K562 (cell line): ENCODE results near the gene MIEN1. TPM values are rescaled to one million over a fixed set of nuclear protein-coding genes. Genes with fewer than 3 reads are reported as not detected.

ENCODE experiments used
- ATAC-seq: fragments of 200-7000 bp; cut with Tn5 transposase; 3 replicates; pipeline ENCODE4 v1.9.1; 2020; ENCODE audit warnings: moderate library complexity
- BruUV-seq: library from RNA; stranded (reverse); fragments of 400-500 nt; replicated peaks from 2 replicates; lab custom pipeline; 2021; lab: Mats Ljungman, UMichigan
- CTCF ChIA-PET: fragments of 300-600 bp; formaldehyde crosslinking; extraction: SDS; loops from one replicate; lab custom pipeline; 2021; ENCODE audit warnings: low intra/inter-chr PET ratio; lab: Yijun Ruan, JAX
- POLR2A ChIA-PET: fragments of 300-600, 350-650 bp; sonication (Branson Sonifier 250); formaldehyde crosslinking; extraction: SDS; loops from one replicate; lab custom pipeline; 2021; ENCODE audit warnings: antibody characterized with exemption, inconsistent platforms; lab: Yijun Ruan, JAX
- DNase-seq, 4 experiments: peaks; one replicate each; pipeline versions ENCODE4 v3.0.0 to v3.0.0-alpha.2; 2011 to 2018; ENCODE audit warnings: low spot score in 3 of 4, mixed read lengths in 3 of 4; ENCODE audit errors: extremely low read depth in 1 of 4
- FAIRE-seq: peaks from 2 replicates; lab custom pipeline; 2011; peaks lifted over from hg19 to GRCh38; lab: Jason Lieb, UNC
- H2AFZ ChIP-seq: 2 replicates; pipeline ENCODE4 v1.6.0; 2011; ENCODE audit warnings: low read depth, low read length, control low read depth, inconsistent platforms
- H3K27ac ChIP-seq: fragments of 200-600 bp; 3 replicates; pipeline ENCODE4 v1.8.0; 2011; ENCODE audit warnings: low read depth, mild to moderate bottlenecking, control low read depth, inconsistent platforms, low read length, moderate library complexity, mixed read lengths; ENCODE audit errors: extremely low read depth
- H3K27me3 ChIP-seq, 2 experiments: fragments of 300-600 bp in 1 of 2; 2 replicates in 1 of 2; 3 replicates in 1 of 2; pipeline versions ENCODE4 v1.6.0 to v1.8.0; 2011; ENCODE audit warnings: inconsistent platforms in 2 of 2, low read length in 2 of 2, mild to moderate bottlenecking in 1 of 2, mixed read lengths in 1 of 2, moderate library complexity in 1 of 2; ENCODE audit not compliant: control insufficient read depth in 2 of 2, insufficient read depth in 2 of 2
- H3K36me3 ChIP-seq: fragments of 300-600 bp; 3 replicates; pipeline ENCODE4 v1.8.0; 2011; ENCODE audit warnings: mild to moderate bottlenecking, low read length, inconsistent platforms; ENCODE audit not compliant: control insufficient read depth, insufficient read depth
- H3K4me1 ChIP-seq, 2 experiments: fragments of 200-600 bp in 1 of 2; replicated peaks in 1 of 2; 2 replicates in 1 of 2; 3 replicates in 1 of 2; pipeline versions ENCODE4 v1.5.1 to v1.8.0; 2011; ENCODE audit warnings: inconsistent platforms in 2 of 2, low read length in 2 of 2, mild to moderate bottlenecking in 1 of 2, mixed read lengths in 1 of 2, moderate library complexity in 1 of 2; ENCODE audit not compliant: control insufficient read depth in 2 of 2, insufficient read depth in 2 of 2
- H3K4me2 ChIP-seq: 2 replicates; pipeline ENCODE4 v1.6.1; 2011; ENCODE audit warnings: low read length, control low read depth, inconsistent platforms, mixed read lengths; ENCODE audit not compliant: insufficient read depth
- H3K4me3 ChIP-seq: fragments of 200-600 bp; sonication (generic), shearing (Covaris generic); 2 replicates; pipeline ENCODE4 v1.5.1; 2016; ENCODE audit warnings: control low read depth, inconsistent platforms
- H3K79me2 ChIP-seq: fragments of 200-600 bp; 3 replicates; pipeline ENCODE4 v1.8.0; 2011; ENCODE audit warnings: low read length, inconsistent platforms; ENCODE audit not compliant: control insufficient read depth, insufficient read depth
- H3K9ac ChIP-seq, 2 experiments: 2 replicates each; pipeline versions ENCODE4 v1.6.0 to v1.6.1; 2011; ENCODE audit warnings: low read depth in 2 of 2, low read length in 2 of 2, control low read depth in 1 of 2, inconsistent platforms in 1 of 2, mild to moderate bottlenecking in 1 of 2, mixed read lengths in 1 of 2; ENCODE audit not compliant: insufficient read depth in 1 of 2
- H3K9me1 ChIP-seq: one replicate; pipeline ENCODE4 v1.6.0; 2011; ENCODE audit warnings: inconsistent platforms, mild to moderate bottlenecking, low read length, moderate library complexity; ENCODE audit not compliant: control insufficient read depth, insufficient read depth
- H3K9me3 ChIP-seq: replicated peaks from 2 replicates; pipeline ENCODE4 v1.5.1; 2011; ENCODE audit warnings: low read depth, low read length, inconsistent platforms; ENCODE audit not compliant: control insufficient read depth, insufficient read depth
- H4K20me1 ChIP-seq: replicated peaks from 2 replicates; pipeline ENCODE4 v1.6.1; 2011; ENCODE audit warnings: low read length, inconsistent platforms, mixed read lengths; ENCODE audit not compliant: control insufficient read depth, insufficient read depth
- KAT7 ChIP-seq: sonication (generic); formaldehyde crosslinking; IDR thresholded peaks from 2 replicates; pipeline ENCODE4 v1.8.0; 2022; ENCODE audit warnings: missing genetic modification reagents, mild to moderate bottlenecking, borderline replicate concordance
- SMAD3 ChIP-seq: fragments of 450-650 bp; formaldehyde crosslinking; conservative IDR thresholded peaks from 2 replicates; pipeline ENCODE4 v1.4.0; 2020; ENCODE audit warnings: mild to moderate bottlenecking
- ZNF175 ChIP-seq: fragments of 200-800 bp; sonication (Bioruptor generic); IDR thresholded peaks from 2 replicates; pipeline ENCODE4 v1.6.1; 2016; ENCODE audit warnings: low read depth, mild to moderate bottlenecking, missing genetic modification characterization, missing compliant biosample characterization
- ZNF324 ChIP-seq: fragments of 250-450 bp; sonication (Bioruptor Pico); IDR thresholded peaks from 2 replicates; pipeline ENCODE4 v1.4.0; 2020; ENCODE audit warnings: mild to moderate bottlenecking
- WGBS: fragments of 100-300 bp; shearing (Covaris generic); methylation state at CpG from one replicate; pipeline ENCODE4 v1.1.6; 2016; ENCODE audit warnings: low coverage, mixed read lengths; ENCODE audit not compliant: insufficient coverage; ENCODE audit errors: missing lambda C conversion rate; 5-methylcytosine and 5-hydroxymethylcytosine counted together
- in situ Hi-C: fragments of 300-500 bp; cut with MboI; formaldehyde crosslinking; loops from 4 replicates; pipeline ENCODE4 v1.15.0; 2018; ENCODE audit warnings: inconsistent platforms, mixed read lengths
- intact Hi-C: fragments of 100-400 bp; cut with micrococcal nuclease; formaldehyde crosslinking; loops from 2 replicates; pipeline ENCODE4 v1.14.2; 2022
- polyA plus RNA-seq, 8 experiments: library from polyadenylated mRNA; depleted of rRNA in 4 of 8; stranded (reverse) in 5 of 8; unstranded in 3 of 8; fragments of >200 nt; fragmentation: Nextera tagmentation in 2 of 8; fragmentation: Illumina TruSeq in 1 of 8; extraction: Ambion mirVana in 2 of 8; extraction: Trizol in 1 of 8; gene quantifications; 2 replicates each; pipeline versions ENCODE4 v1.2.1 to v1.2.3, GENCODE V29; 2011 to 2014; ENCODE audit warnings: inconsistent platforms in 1 of 8, missing spikeins in 1 of 8
- total RNA-seq, 7 experiments: library from RNA; depleted of rRNA in 6 of 7; stranded (reverse); fragments of >200 nt in 6 of 7; fragmentation: Illumina TruSeq in 2 of 7; extraction: Trizol in 2 of 7; gene quantifications; 2 replicates each; pipeline versions ENCODE4 v1.2.1 to v1.2.3, GENCODE V29; 2011 to 2021; ENCODE audit warnings: low replicate concordance in 1 of 7
- TF ChIP-seq, protein P1 (sequence below): fragments of 450-650 bp; formaldehyde crosslinking; IDR thresholded peaks from 2 replicates; pipeline ENCODE4 v1.4.0; 2020; ENCODE audit warnings: mild to moderate bottlenecking, moderate library complexity
- TF ChIP-seq, protein P2 (sequence below): IDR thresholded peaks from 2 replicates; pipeline ENCODE4 v1.6.1; 2016; ENCODE audit warnings: missing genetic modification characterization, missing compliant biosample characterization

Gene MIEN1
- total and polyA plus RNA-seq, 9 of the 15 experiments (the other 6 are each of a cell fraction or from before 2014, with no cell fraction given) = 61.3 to 142 (median 78.9) TPM

DNA sequence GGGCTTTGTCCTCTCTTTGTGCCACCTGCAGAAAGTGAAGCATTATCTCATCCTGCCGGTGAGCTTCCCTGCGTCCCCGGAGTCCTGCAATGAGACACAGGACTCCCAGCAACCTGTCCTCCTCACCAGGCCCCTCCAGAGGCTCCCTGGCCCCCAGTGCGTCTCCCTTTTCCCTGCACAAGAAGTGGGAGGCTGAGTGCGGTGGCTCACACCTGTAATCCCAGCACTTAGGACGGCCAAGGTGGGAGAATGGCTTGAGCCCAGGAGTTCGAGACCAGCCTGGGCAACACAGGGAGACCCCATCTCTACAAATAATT is 15.8 kb upstream of the MIEN1 start:
- CTCF ChIA-PET = no interaction called here
- Histone ChIP-seq H3K9me3 (no peaks in the 10 kb centered on the region), H3K27ac (no peak overlapping the region), H3K4me3 (no peak overlapping the region), H3K4me2 (no peak overlapping the region), H3K4me1 (peaks cover 0 to 28% of the 10 kb centered on the region in 2 experiments; a peak in 3 of 5 replicates), H2AFZ (no peak overlapping the region), H3K36me3 (no peaks in the 10 kb centered on the region), H3K9me1 (no peaks in the 10 kb centered on the region), H3K27me3 (no peaks in the 10 kb centered on the region), H3K9ac (no peak overlapping the region), H3K79me2 (no peaks in the 10 kb centered on the region)
- intact Hi-C loops = no loop called here
- POLR2A ChIA-PET = interaction anchor here (1.0 kb wide), 1 partner anchor 14 kb away, joined by 3 read pairs; no protein-coding TSS in a partner anchor
- ATAC-seq = no peak
- WGBS = 57% methylated on average over 7 of the region's 7 CpGs
- BruUV-seq = no TSS peak
- TF ChIP-seq, protein P1, sequence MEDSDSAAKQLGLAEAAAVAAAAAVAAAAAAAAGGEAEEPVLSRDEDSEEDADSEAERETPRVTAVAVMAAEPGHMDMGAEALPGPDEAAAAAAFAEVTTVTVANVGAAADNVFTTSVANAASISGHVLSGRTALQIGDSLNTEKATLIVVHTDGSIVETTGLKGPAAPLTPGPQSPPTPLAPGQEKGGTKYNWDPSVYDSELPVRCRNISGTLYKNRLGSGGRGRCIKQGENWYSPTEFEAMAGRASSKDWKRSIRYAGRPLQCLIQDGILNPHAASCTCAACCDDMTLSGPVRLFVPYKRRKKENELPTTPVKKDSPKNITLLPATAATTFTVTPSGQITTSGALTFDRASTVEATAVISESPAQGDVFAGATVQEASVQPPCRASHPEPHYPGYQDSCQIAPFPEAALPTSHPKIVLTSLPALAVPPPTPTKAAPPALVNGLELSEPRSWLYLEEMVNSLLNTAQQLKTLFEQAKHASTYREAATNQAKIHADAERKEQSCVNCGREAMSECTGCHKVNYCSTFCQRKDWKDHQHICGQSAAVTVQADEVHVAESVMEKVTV = no peak
- TF ChIP-seq KAT7 (no peak), SMAD3 (no peak), ZNF324 (CRISPR knock-in tag) (no peak), ZNF175 (CRISPR knock-in tag) (no peak)
- TF ChIP-seq, protein P2, sequence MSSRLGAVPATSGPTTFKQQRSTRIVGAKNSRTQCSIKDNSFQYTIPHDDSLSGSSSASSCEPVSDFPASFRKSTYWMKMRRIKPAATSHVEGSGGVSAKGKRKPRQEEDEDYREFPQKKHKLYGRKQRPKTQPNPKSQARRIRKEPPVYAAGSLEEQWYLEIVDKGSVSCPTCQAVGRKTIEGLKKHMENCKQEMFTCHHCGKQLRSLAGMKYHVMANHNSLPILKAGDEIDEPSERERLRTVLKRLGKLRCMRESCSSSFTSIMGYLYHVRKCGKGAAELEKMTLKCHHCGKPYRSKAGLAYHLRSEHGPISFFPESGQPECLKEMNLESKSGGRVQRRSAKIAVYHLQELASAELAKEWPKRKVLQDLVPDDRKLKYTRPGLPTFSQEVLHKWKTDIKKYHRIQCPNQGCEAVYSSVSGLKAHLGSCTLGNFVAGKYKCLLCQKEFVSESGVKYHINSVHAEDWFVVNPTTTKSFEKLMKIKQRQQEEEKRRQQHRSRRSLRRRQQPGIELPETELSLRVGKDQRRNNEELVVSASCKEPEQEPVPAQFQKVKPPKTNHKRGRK (tag) = no peak
- TF ChIP-seq, all 486 proteins: peak for 0
- FAIRE-seq (no peak), DNase-seq (no peak)
- no peaks in the 10 kb centered on the region for H4K20me1 ChIP-seq
- in situ Hi-C loops = no loop called here
